Epidermal melanocyte (primary cell): ENCODE measurements around the gene ADAMTSL2.

Experiments
- DNase-seq: peaks from one replicate; pipeline ENCODE4 v3.0.0; 2011; ENCODE audit warnings: low spot score; ENCODE audit not compliant: insufficient read length

ADAMTSL2 gene

GRCh38 chr9:133532937-133533668 is 1.4 kb upstream of the ADAMTSL2 start:
- DNase-seq: no peak

GRCh38 chr9:133533857-133534256 is 647 bp upstream of the ADAMTSL2 start:
- no peak for DNase-seq

- DNase-seq: no peak
Measured at GRCh38 chr9:133535306-133535877, 888 bp downstream of the ADAMTSL2 start.

- no peak for DNase-seq
Measured at GRCh38 chr9:133536080-133536479, 1.6 kb downstream of the ADAMTSL2 start.

GRCh38 chr9:133536536-133536935 is 2.0 kb downstream of the ADAMTSL2 start:
- DNase-seq: no peak

GRCh38 chr9:133537257-133537656 is 2.8 kb downstream of the ADAMTSL2 start:
- DNase-seq: no peak

GRCh38 chr9:133538176-133538575 is 3.7 kb downstream of the ADAMTSL2 start:
- no peak for DNase-seq

GRCh38 chr9:133538851-133539833 is 4.6 kb downstream of the ADAMTSL2 start:
- no peak for DNase-seq

GRCh38 chr9:133539991-133540697 is 5.6 kb downstream of the ADAMTSL2 start:
- no peak for DNase-seq

GRCh38 chr9:133540698-133541025 is 6.2 kb downstream of the ADAMTSL2 start:
- no peak for DNase-seq

GRCh38 chr9:133542002-133542401 is 7.5 kb downstream of the ADAMTSL2 start:
- DNase-seq: no peak

- DNase-seq: no peak
Measured at GRCh38 chr9:133543772-133544467, 9.4 kb downstream of the ADAMTSL2 start.

- DNase-seq: no peak
Measured at GRCh38 chr9:133545494-133546286, 11.2 kb downstream of the ADAMTSL2 start.

GRCh38 chr9:133546287-133546680 is 11.8 kb downstream of the ADAMTSL2 start:
- no peak for DNase-seq

- DNase-seq: no peak
Measured at GRCh38 chr9:133547116-133547515, 12.6 kb downstream of the ADAMTSL2 start.

- no peak for DNase-seq
Measured at GRCh38 chr9:133551446-133551845, 16.9 kb downstream of the ADAMTSL2 start.

- DNase-seq: no peak
Measured at GRCh38 chr9:133552236-133552635, 17.7 kb downstream of the ADAMTSL2 start.

- no peak for DNase-seq
Measured at GRCh38 chr9:133553123-133553522, 18.6 kb downstream of the ADAMTSL2 start.

- DNase-seq: no peak
Measured at GRCh38 chr9:133553973-133554713, 19.6 kb downstream of the ADAMTSL2 start.
